NT2/D1 (cell line): ENCODE results near the gene AJM1.

ENCODE experiments used
- DNase-seq: peaks from one replicate; pipeline ENCODE4 v3.0.0-alpha.2; 2011; ENCODE audit warnings: low read depth, low spot score
- H3K27me3 ChIP-seq: 2 replicates; pipeline ENCODE4 v1.6.0; 2011; ENCODE audit warnings: mild to moderate bottlenecking; ENCODE audit not compliant: insufficient read length, insufficient read depth
- H3K36me3 ChIP-seq: 2 replicates; pipeline ENCODE4 v1.6.1; 2011; ENCODE audit warnings: mild to moderate bottlenecking, low read length, mixed read lengths; ENCODE audit not compliant: insufficient read depth, insufficient read length
- H3K4me1 ChIP-seq: 2 replicates; pipeline ENCODE4 v1.5.1; 2011; ENCODE audit not compliant: insufficient read depth, insufficient read length
- H3K4me3 ChIP-seq: 2 replicates; pipeline ENCODE4 v1.5.1; 2011; ENCODE audit warnings: low read depth; ENCODE audit not compliant: insufficient read length
- H3K9ac ChIP-seq: 2 replicates; pipeline ENCODE4 v1.6.0; 2011; ENCODE audit warnings: low read depth; ENCODE audit not compliant: insufficient read length
- H3K9me3 ChIP-seq: 2 replicates; pipeline ENCODE4 v1.5.1; 2011; ENCODE audit warnings: mild to moderate bottlenecking, low read length; ENCODE audit not compliant: insufficient read depth
- SUZ12 ChIP-seq: IDR thresholded peaks from 2 replicates; pipeline ENCODE4 v1.6.1; 2011; ENCODE audit not compliant: insufficient read length, insufficient read depth; ENCODE audit errors: extremely low read depth
- YY1 ChIP-seq: IDR thresholded peaks from 2 replicates; pipeline ENCODE4 v1.6.1; 2011; ENCODE audit not compliant: insufficient read length, insufficient read depth
- ZNF274 ChIP-seq: IDR thresholded peaks from 2 replicates; pipeline ENCODE4 v1.6.1; 2011; ENCODE audit warnings: mild to moderate bottlenecking, low read depth, low read length

Gene AJM1

GRCh38 chr9:136848393-136849037 lies 6.2 kb downstream of the AJM1 start:
- Histone ChIP-seq H3K36me3 (peaks cover 33% of the 10 kb centered on the region), H3K9me3 (no peaks in the 10 kb centered on the region; the same call in 1 of the 2 replicates), H3K4me1 (peaks cover 38% of the 10 kb centered on the region), H3K27me3 (no peaks in the 10 kb centered on the region), H3K4me3 (peak overlapping the region; percentile 95), H3K9ac (peak overlapping the region; percentile 99)
- DNase-seq: peak; percentile 52
- TF ChIP-seq SUZ12 (no peak), ZNF274 (no peak), YY1 (no peak)

GRCh38 chr9:136849038-136849959 lies 7.0 kb downstream of the AJM1 start, which contains the start of gene PHPT1:
Gene PHPT1, plus strand, starts transcription at chr9:136849409. Its CDS starts 22 bp downstream, at chr9:136849431.
- Histone ChIP-seq H3K4me3 (peak within 1 kb of the TSS; percentile 95), H3K36me3 (peaks cover 33% of the 10 kb centered on the region), H3K27me3 (no peaks in the 10 kb centered on the region), H3K4me1 (peaks cover 35% of the 10 kb centered on the region), H3K9ac (peak within 1 kb of the TSS; percentile 99), H3K9me3 (no peaks in the 10 kb centered on the region; the same call in 1 of the 2 replicates)
- DNase-seq: peak; percentile 100
- TF ChIP-seq YY1 (peak; percentile 34), ZNF274 (no peak), SUZ12 (no peak)

- Histone ChIP-seq H3K27me3 (no peaks in the 10 kb centered on the region), H3K36me3 (peaks cover 38% of the 10 kb centered on the region), H3K9ac (peak overlapping the region; percentile 87), H3K4me3 (peak overlapping the region; percentile 45), H3K9me3 (no peaks in the 10 kb centered on the region; the same call in 1 of the 2 replicates), H3K4me1 (peaks cover 42% of the 10 kb centered on the region)
- TF ChIP-seq ZNF274: no peak
- no peak for TF ChIP-seq YY1
- TF ChIP-seq SUZ12: no peak
- DNase-seq: no peak
Measured at GRCh38 chr9:136849960-136850865, 7.9 kb downstream of the AJM1 start.

GRCh38 chr9:136850866-136851775 lies 8.8 kb downstream of the AJM1 start:
- no peak overlapping the region for H3K4me3 ChIP-seq
- TF ChIP-seq YY1 (no peak), SUZ12 (no peak), ZNF274 (no peak)
- H3K9ac ChIP-seq: peak overlapping the region; percentile 87
- no peak for DNase-seq
- H3K27me3 ChIP-seq: no peaks in the 10 kb centered on the region
- H3K36me3 ChIP-seq: peaks cover 38% of the 10 kb centered on the region
- no peaks in the 10 kb centered on the region for H3K9me3 ChIP-seq
- peaks cover 42% of the 10 kb centered on the region for H3K4me1 ChIP-seq

- Histone ChIP-seq H3K27me3 (no peaks in the 10 kb centered on the region), H3K9me3 (no peaks in the 10 kb centered on the region), H3K9ac (peak within 1 kb of the TSS; percentile 87), H3K36me3 (peaks cover 47% of the 10 kb centered on the region), H3K4me1 (peaks cover 43% of the 10 kb centered on the region), H3K4me3 (no peak within 1 kb of the TSS)
- no peak for TF ChIP-seq ZNF274
- no peak for TF ChIP-seq SUZ12
- TF ChIP-seq YY1: no peak
- no peak for DNase-seq
Measured at GRCh38 chr9:136851941-136852663, 9.8 kb downstream of the AJM1 start, which contains the start of gene MAMDC4. Gene MAMDC4, plus strand, starts transcription at chr9:136852346. Its CDS starts 71 bp downstream, at chr9:136852417.
